ENCODE measurements around the gene CFAP20. TPM values are rescaled to one million over a fixed set of nuclear protein-coding genes. Genes with fewer than 3 reads are reported as not detected.

Gene CFAP20
- total RNA-seq, 2 experiments from 2014 or later, result 250 to 261 TPM

- Histone ChIP-seq H3K27ac (ENCODE audit: low read depth in 1 of 2, low read length in 2 of 2) (no peak overlapping the region), H3K4me1 (ENCODE audit: insufficient read depth, low read length) (no peaks in the 10 kb centered on the region), H3K36me3 (ENCODE audit: insufficient read depth, low read length) (no peaks in the 10 kb centered on the region), H3K27me3 (ENCODE audit: control insufficient read depth in 1 of 2, insufficient read depth in 2 of 2, low read length in 2 of 2) (no peaks in the 10 kb centered on the region), H3K9me3 (ENCODE audit: control insufficient read depth in 1 of 2, insufficient read depth in 1 of 2, low read length in 2 of 2) (no peaks in the 10 kb centered on the region), H3K4me3 (ENCODE audit: low read length) (no peak overlapping the region)
- ATAC-seq (ENCODE audit: poor library complexity) (no peak), DNase-seq (no peak)
- no peaks in the 10 kb centered on the region for H3K9me3 Mint-ChIP-seq
- H3K4me1 Mint-ChIP-seq (ENCODE audit: low read depth), result no peaks in the 10 kb centered on the region
- peaks cover 13% of the 10 kb centered on the region for H3K36me3 Mint-ChIP-seq (ENCODE audit: low read depth)
- TF ChIP-seq, protein P1, sequence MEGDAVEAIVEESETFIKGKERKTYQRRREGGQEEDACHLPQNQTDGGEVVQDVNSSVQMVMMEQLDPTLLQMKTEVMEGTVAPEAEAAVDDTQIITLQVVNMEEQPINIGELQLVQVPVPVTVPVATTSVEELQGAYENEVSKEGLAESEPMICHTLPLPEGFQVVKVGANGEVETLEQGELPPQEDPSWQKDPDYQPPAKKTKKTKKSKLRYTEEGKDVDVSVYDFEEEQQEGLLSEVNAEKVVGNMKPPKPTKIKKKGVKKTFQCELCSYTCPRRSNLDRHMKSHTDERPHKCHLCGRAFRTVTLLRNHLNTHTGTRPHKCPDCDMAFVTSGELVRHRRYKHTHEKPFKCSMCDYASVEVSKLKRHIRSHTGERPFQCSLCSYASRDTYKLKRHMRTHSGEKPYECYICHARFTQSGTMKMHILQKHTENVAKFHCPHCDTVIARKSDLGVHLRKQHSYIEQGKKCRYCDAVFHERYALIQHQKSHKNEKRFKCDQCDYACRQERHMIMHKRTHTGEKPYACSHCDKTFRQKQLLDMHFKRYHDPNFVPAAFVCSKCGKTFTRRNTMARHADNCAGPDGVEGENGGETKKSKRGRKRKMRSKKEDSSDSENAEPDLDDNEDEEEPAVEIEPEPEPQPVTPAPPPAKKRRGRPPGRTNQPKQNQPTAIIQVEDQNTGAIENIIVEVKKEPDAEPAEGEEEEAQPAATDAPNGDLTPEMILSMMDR (IDR thresholded peaks at IDR 0.05), result no peak
- H3K27me3 Mint-ChIP-seq, result no peaks in the 10 kb centered on the region
- no peak overlapping the region for H3K4me3 Mint-ChIP-seq
- ChIA-PET CTCF (no interaction called here), POLR2A (no interaction called here)
- intact Hi-C loops (cut with DNase I, micrococcal nuclease), result no loop called here
- no peak overlapping the region for H3K27ac Mint-ChIP-seq
Observed at GRCh38 chr16:58154345-58154744, 25.2 kb upstream of the CFAP20 start.

- H3K27ac Mint-ChIP-seq, result no peak overlapping the region
- ATAC-seq (ENCODE audit: poor library complexity), result no peak
- H3K36me3 Mint-ChIP-seq (ENCODE audit: low read depth), result no peaks in the 10 kb centered on the region
- H3K27me3 Mint-ChIP-seq, result no peaks in the 10 kb centered on the region
- no peaks in the 10 kb centered on the region for H3K9me3 Mint-ChIP-seq
- H3K4me3 ChIP-seq (ENCODE audit: low read length), result no peak overlapping the region
- no peaks in the 10 kb centered on the region for H3K4me1 ChIP-seq (ENCODE audit: insufficient read depth, low read length)
- H3K4me3 Mint-ChIP-seq, result no peak overlapping the region
- ChIA-PET POLR2A (no interaction called here), CTCF (interaction anchor here (0.7 to 1.0 kb wide), 3 partner anchors 23 to 34 kb away, joined by 3 read pairs; no protein-coding TSS in a partner anchor)
- no peak overlapping the region for H3K27ac ChIP-seq (ENCODE audit: low read depth in 1 of 2, low read length in 2 of 2)
- TF ChIP-seq, protein P1 (IDR thresholded peaks at IDR 0.05), result no peak
- H3K27me3 ChIP-seq (ENCODE audit: control insufficient read depth in 1 of 2, insufficient read depth in 2 of 2, low read length in 2 of 2), result no peaks in the 10 kb centered on the region
- no peaks in the 10 kb centered on the region for H3K36me3 ChIP-seq (ENCODE audit: insufficient read depth, low read length)
- intact Hi-C loops (cut with DNase I, micrococcal nuclease), result no loop called here
- DNase-seq, result no peak
- H3K4me1 Mint-ChIP-seq (ENCODE audit: low read depth), result no peaks in the 10 kb centered on the region
- no peaks in the 10 kb centered on the region for H3K9me3 ChIP-seq (ENCODE audit: control insufficient read depth in 1 of 2, insufficient read depth in 1 of 2, low read length in 2 of 2)
Observed at GRCh38 chr16:58152246-58152868, 23.2 kb upstream of the CFAP20 start.

DNA sequence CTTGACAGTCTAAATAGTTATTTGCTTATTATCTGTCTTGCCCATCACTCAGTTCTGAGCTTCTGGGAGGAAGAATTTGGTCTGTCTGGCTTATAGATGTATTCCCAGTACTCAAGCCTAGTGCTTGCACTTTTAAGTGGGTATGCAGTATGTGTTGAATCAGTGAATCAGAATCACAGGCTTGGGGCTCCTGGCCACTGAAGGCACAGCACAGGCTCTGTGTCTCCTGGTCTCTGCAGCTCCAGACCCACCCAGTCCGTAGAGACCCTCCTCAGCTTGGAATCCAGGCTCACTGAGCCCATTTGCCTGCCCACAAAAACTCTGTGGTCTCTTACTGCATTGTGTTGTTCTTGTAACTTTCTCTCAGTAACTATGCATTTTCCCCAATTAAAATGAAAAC lies 19.3 kb upstream of the CFAP20 start:
- Histone ChIP-seq H3K36me3 (ENCODE audit: insufficient read depth, low read length) (no peaks in the 10 kb centered on the region), H3K27me3 (ENCODE audit: control insufficient read depth in 1 of 2, insufficient read depth in 2 of 2, low read length in 2 of 2) (no peaks in the 10 kb centered on the region), H3K9me3 (ENCODE audit: control insufficient read depth in 1 of 2, insufficient read depth in 1 of 2, low read length in 2 of 2) (no peaks in the 10 kb centered on the region), H3K4me3 (ENCODE audit: low read length) (no peak overlapping the region), H3K27ac (ENCODE audit: low read depth in 1 of 2, low read length in 2 of 2) (no peak overlapping the region), H3K4me1 (ENCODE audit: insufficient read depth, low read length) (no peaks in the 10 kb centered on the region)
- POLR2A ChIA-PET, result no interaction called here
- no peaks in the 10 kb centered on the region for H3K27me3 Mint-ChIP-seq
- no peaks in the 10 kb centered on the region for H3K9me3 Mint-ChIP-seq
- ATAC-seq (ENCODE audit: poor library complexity), result no peak
- no peak overlapping the region for H3K4me3 Mint-ChIP-seq
- H3K36me3 Mint-ChIP-seq (ENCODE audit: low read depth), result peaks cover 3% of the 10 kb centered on the region
- TF ChIP-seq, protein P1 (IDR thresholded peaks at IDR 0.05), result no peak
- H3K4me1 Mint-ChIP-seq (ENCODE audit: low read depth), result no peaks in the 10 kb centered on the region
- CTCF ChIA-PET, result no interaction called here
- intact Hi-C loops (cut with DNase I, micrococcal nuclease), result no loop called here
- no peak overlapping the region for H3K27ac Mint-ChIP-seq
- no peak for DNase-seq

Measured in CD4-positive, alpha-beta T cell (primary cell).